ENCODE measurements around the gene ZNF682.
"Not testable (repeated sequence)": the region's sequence is repeated elsewhere in the genome, so short reads cannot be mapped to it uniquely, and the experiment has no call there.

ZNF682 gene

GRCh38 chr19:19966862-19967261, 72.4 kb downstream of the ZNF682 start:
- DNase-seq: no peak

GRCh38 chr19:19966126-19966525, 73.2 kb downstream of the ZNF682 start:
- DNase-seq: not testable (repeated sequence)

- no peak for DNase-seq
Observed at GRCh38 chr19:19964416-19964815, 74.9 kb downstream of the ZNF682 start.

- peak; percentile 74 for DNase-seq
Observed at GRCh38 chr19:19959151-19959799, 80.0 kb downstream of the ZNF682 start.

- not testable (repeated sequence) for DNase-seq
Observed at GRCh38 chr19:19957766-19958165, 81.5 kb downstream of the ZNF682 start.

GRCh38 chr19:19956434-19957075, 82.8 kb downstream of the ZNF682 start:
- no peak for DNase-seq

- DNase-seq: no peak
Observed at GRCh38 chr19:19955208-19955607, 84.1 kb downstream of the ZNF682 start.
